Suprapubic skin (tissue), 4 donors: ENCODE results near the gene FAM204A. TPM values are rescaled to one million over a fixed set of nuclear protein-coding genes. Genes with fewer than 3 reads are reported as not detected.
A peak's percentile ranks its signal among the peaks of the same experiment; 100 is the strongest.

ENCODE experiments used
- DNase-seq, 2 donors: peaks; one replicate each; pipeline ENCODE4 v3.0.0-alpha.2; 2019; ENCODE audit warnings: low spot score in 2 of 2
- H3K27ac ChIP-seq: fragments of 200-600 bp; sonication (generic); one replicate; pipeline ENCODE4 v1.5.1; 2019
- H3K27me3 ChIP-seq: fragments of 200-600 bp; sonication (generic); one replicate; pipeline ENCODE4 v1.5.1; 2019
- H3K36me3 ChIP-seq: fragments of 200-600 bp; sonication (generic); one replicate; pipeline ENCODE4 v1.5.1; 2019
- H3K4me1 ChIP-seq: fragments of 200-600 bp; sonication (generic); one replicate; pipeline ENCODE4 v1.5.1; 2019
- H3K4me3 ChIP-seq: fragments of 200-600 bp; sonication (generic); one replicate; pipeline ENCODE4 v1.5.1; 2019; ENCODE audit warnings: mild to moderate bottlenecking
- H3K9me3 ChIP-seq: fragments of 200-600 bp; sonication (generic); one replicate; pipeline ENCODE4 v1.5.1; 2019
- EP300 ChIP-seq: sonication (generic); formaldehyde crosslinking; IDR thresholded peaks from one replicate; pipeline ENCODE4 v1.6.1; 2017; ENCODE audit warnings: antibody characterized with exemption
- POLR2A ChIP-seq, 2 donors: fragments of 450-650 bp; IDR thresholded peaks; one replicate each; pipeline ENCODE4 v1.6.1; 2017; ENCODE audit warnings: antibody characterized with exemption in 2 of 2, mild to moderate bottlenecking in 2 of 2, moderate library complexity in 2 of 2
- POLR2AphosphoS5 ChIP-seq, 3 donors: sonication (generic); formaldehyde crosslinking; IDR thresholded peaks; one replicate each; pipeline ENCODE4 v1.6.1; 2017; ENCODE audit warnings: antibody characterized with exemption in 3 of 3
- WGBS: methylation state at CpG from one replicate; pipeline ENCODE4 v1.1.5; 2018; 5-methylcytosine and 5-hydroxymethylcytosine counted together
- total RNA-seq, 4 donors: library from RNA; depleted of rRNA; stranded (reverse); fragments of >200 nt; gene quantifications; one replicate each; pipeline ENCODE4 v1.1.0, GENCODE V29; 2016
- TF ChIP-seq, protein P1 (sequence below), 2 donors: fragments of 200-600 bp in 1 of 2; fragments of 450-650 bp in 1 of 2; sonication (generic) in 1 of 2; IDR thresholded peaks; one replicate each; pipeline ENCODE4 v1.5.1; 2016 to 2019; ENCODE audit warnings: antibody characterized with exemption in 2 of 2, mild to moderate bottlenecking in 1 of 2, moderate library complexity in 1 of 2

FAM204A gene
- total RNA-seq, 4 donors from 2014 or later: 18.2 to 45.4 (median 35.1) TPM

DNA sequence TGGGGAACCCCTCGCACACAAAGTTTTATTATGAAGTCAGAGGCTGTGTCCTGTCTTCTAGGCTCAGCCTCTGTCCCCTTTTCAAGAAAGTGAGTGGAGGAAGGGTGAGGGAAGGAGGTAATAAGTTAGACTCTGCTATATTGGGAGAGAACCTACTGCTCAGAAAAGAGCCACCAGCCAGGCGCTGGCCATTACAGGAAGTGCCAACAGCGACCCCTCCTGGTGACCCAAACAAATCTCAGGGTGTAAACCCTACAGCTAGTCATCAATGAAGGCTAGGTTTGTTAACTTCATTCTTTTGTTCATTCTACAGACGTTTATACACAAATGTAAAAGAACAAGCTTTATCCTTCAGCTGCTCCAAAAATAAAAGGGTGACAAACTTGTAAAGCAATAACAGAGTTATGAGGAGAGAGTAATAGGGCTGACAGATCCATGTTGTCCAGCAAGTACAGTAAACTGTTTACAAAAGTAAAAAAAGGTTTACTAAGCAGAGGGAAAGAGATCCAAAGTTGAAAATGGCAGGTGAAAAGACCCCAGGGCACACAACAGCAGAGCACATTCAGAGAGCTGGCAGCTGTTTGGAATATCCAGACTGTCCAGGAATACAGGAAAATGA, 82.7 kb downstream of the FAM204A start:
- Histone ChIP-seq H3K4me1 (no peaks in the 10 kb centered on the region), H3K36me3 (no peaks in the 10 kb centered on the region), H3K27me3 (peaks cover 7% of the 10 kb centered on the region), H3K27ac (no peak overlapping the region), H3K4me3 (no peak overlapping the region), H3K9me3 (no peaks in the 10 kb centered on the region)
- DNase-seq: no peak
- TF ChIP-seq, protein P1, sequence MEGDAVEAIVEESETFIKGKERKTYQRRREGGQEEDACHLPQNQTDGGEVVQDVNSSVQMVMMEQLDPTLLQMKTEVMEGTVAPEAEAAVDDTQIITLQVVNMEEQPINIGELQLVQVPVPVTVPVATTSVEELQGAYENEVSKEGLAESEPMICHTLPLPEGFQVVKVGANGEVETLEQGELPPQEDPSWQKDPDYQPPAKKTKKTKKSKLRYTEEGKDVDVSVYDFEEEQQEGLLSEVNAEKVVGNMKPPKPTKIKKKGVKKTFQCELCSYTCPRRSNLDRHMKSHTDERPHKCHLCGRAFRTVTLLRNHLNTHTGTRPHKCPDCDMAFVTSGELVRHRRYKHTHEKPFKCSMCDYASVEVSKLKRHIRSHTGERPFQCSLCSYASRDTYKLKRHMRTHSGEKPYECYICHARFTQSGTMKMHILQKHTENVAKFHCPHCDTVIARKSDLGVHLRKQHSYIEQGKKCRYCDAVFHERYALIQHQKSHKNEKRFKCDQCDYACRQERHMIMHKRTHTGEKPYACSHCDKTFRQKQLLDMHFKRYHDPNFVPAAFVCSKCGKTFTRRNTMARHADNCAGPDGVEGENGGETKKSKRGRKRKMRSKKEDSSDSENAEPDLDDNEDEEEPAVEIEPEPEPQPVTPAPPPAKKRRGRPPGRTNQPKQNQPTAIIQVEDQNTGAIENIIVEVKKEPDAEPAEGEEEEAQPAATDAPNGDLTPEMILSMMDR (IDR thresholded peaks at IDR 0.05): peak; percentile 18 to 46
- TF ChIP-seq POLR2A (IDR thresholded peaks at IDR 0.05) (no peak), EP300 (no peak), POLR2AphosphoS5 (IDR thresholded peaks at IDR 0.05) (no peak)
- WGBS: 36% methylated on average over 4 of the region's 4 CpGs

GRCh38 chr10:118258285-118258684, 83.8 kb downstream of the FAM204A start:
- Histone ChIP-seq H3K27me3 (peaks cover 7% of the 10 kb centered on the region), H3K36me3 (no peaks in the 10 kb centered on the region), H3K9me3 (no peaks in the 10 kb centered on the region), H3K27ac (no peak overlapping the region), H3K4me1 (no peaks in the 10 kb centered on the region), H3K4me3 (no peak overlapping the region)
- no peak for DNase-seq
- 82% methylated on average over 3 of the region's 3 CpGs for WGBS
- TF ChIP-seq POLR2AphosphoS5 (IDR thresholded peaks at IDR 0.05) (no peak), EP300 (no peak), POLR2A (IDR thresholded peaks at IDR 0.05) (no peak)
- TF ChIP-seq, protein P1 (IDR thresholded peaks at IDR 0.05): no peak

DNA sequence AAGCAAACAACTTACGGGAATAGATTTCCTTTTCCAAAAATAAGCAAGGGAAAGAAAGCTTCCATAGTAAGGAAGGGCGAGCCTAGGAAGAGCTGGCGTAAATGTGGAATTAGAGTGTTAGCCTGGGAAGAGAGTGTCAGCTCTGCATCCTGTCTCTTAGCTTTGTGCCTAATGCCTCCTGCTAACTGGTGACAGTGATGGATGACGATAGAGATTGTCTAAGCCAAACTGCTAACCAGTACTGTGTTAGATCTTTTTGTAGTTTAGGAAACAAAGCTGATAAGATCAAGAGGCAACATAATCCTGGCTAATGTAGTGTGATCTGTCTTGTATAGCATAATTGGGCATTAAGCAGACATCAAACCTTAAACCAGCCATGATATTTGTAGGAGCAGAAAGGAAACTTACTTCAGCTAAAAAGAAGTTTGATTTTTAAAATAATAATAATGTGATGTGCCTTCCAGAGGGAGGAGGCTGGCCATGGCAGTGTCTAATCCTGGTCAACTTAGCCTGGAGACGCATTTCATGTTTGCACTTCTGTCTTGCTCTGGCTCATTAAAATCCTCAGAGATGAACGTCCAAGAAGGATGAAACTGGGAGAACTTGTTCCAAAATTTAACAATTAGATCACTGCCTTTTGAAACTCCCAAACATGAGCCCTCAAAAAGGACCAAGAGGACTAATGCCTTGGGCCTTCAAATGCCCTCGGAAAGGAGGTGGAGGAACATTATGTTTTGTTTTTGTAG, 85.1 kb downstream of the FAM204A start:
- no peak for DNase-seq

GRCh38 chr10:118256209-118256608, 85.9 kb downstream of the FAM204A start:
- H3K36me3 ChIP-seq: no peaks in the 10 kb centered on the region
- no peak for DNase-seq
- H3K9me3 ChIP-seq: no peaks in the 10 kb centered on the region
- no peak overlapping the region for H3K27ac ChIP-seq
- WGBS: 72% methylated on average over 5 of the region's 5 CpGs
- peaks cover 5% of the 10 kb centered on the region for H3K4me1 ChIP-seq
- H3K27me3 ChIP-seq: no peaks in the 10 kb centered on the region
- TF ChIP-seq POLR2A (IDR thresholded peaks at IDR 0.05) (no peak), EP300 (no peak), POLR2AphosphoS5 (IDR thresholded peaks at IDR 0.05) (no peak)
- TF ChIP-seq, protein P1 (IDR thresholded peaks at IDR 0.05): no peak
- no peak overlapping the region for H3K4me3 ChIP-seq

More for the DNA sequence above, 85.1 kb downstream of the FAM204A start:
- TF ChIP-seq EP300: no peak
- TF ChIP-seq POLR2A (IDR thresholded peaks at IDR 0.05): no peak
- TF ChIP-seq, protein P1 (IDR thresholded peaks at IDR 0.05): no peak
- no peak for TF ChIP-seq POLR2AphosphoS5 (IDR thresholded peaks at IDR 0.05)
- no peaks in the 10 kb centered on the region for H3K9me3 ChIP-seq
- H3K4me3 ChIP-seq: no peak overlapping the region
- no peak overlapping the region for H3K27ac ChIP-seq
- no peaks in the 10 kb centered on the region for H3K4me1 ChIP-seq
- H3K27me3 ChIP-seq: no peaks in the 10 kb centered on the region
- 54% methylated on average over 7 of the region's 7 CpGs for WGBS
- no peaks in the 10 kb centered on the region for H3K36me3 ChIP-seq

DNA sequence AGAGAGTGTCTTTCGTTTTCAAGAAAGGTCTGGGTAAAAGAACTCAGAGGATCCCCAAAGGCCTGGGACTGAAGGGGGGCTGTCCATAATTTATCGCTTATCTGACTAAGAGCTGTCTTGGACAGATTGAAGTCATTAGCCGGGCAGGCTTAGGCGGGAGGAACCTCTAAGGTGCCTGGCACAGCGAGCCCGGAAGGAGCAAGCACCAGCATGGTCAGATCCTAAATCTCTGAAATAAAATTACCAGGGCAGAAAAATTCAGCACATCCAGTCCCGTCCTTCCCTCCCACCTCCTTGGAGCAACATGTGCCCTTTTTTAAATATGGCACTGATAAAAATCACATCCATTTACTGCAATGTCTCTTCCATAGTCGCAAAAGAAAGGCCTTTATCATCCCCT, 86.8 kb downstream of the FAM204A start:
- Histone ChIP-seq H3K36me3 (no peaks in the 10 kb centered on the region), H3K4me3 (no peak overlapping the region), H3K27ac (no peak overlapping the region), H3K9me3 (no peaks in the 10 kb centered on the region), H3K4me1 (peaks cover 6% of the 10 kb centered on the region), H3K27me3 (no peaks in the 10 kb centered on the region)
- 76% methylated on average over 8 of the region's 8 CpGs for WGBS
- no peak for DNase-seq
- no peak for TF ChIP-seq POLR2A (IDR thresholded peaks at IDR 0.05)
- no peak for TF ChIP-seq POLR2AphosphoS5 (IDR thresholded peaks at IDR 0.05)
- TF ChIP-seq, protein P1 (IDR thresholded peaks at IDR 0.05): no peak
- no peak for TF ChIP-seq EP300
